HepG2 (cell line): ENCODE results near the gene AK8.

Source experiments
- BCL6 ChIP-seq: IDR thresholded peaks from 2 replicates; pipeline ENCODE4 v1.6.1; 2016; ENCODE audit warnings: missing genetic modification reagents, missing compliant biosample characterization
- MEIS1 ChIP-seq: sonication (generic); formaldehyde crosslinking; IDR thresholded peaks from 2 replicates; pipeline ENCODE4 v1.9.0; 2021; ENCODE audit warnings: mild to moderate bottlenecking, missing genetic modification reagents, moderate library complexity, borderline replicate concordance
- POLR2AphosphoS5 ChIP-seq: IDR thresholded peaks from 2 replicates; pipeline ENCODE4 v1.6.1; 2012; ENCODE audit warnings: low read depth, low read length
- ZNF136 ChIP-seq: sonication (generic); formaldehyde crosslinking; IDR thresholded peaks from 2 replicates; pipeline ENCODE4 v1.8.1; 2022; ENCODE audit warnings: low read depth, mild to moderate bottlenecking, moderate library complexity, missing genetic modification reagents
- ZNF660 ChIP-seq: sonication (generic); formaldehyde crosslinking; IDR thresholded peaks from 2 replicates; pipeline ENCODE4 v1.5.1; 2020; ENCODE audit warnings: mild to moderate bottlenecking, low read depth, missing genetic modification reagents, borderline replicate concordance

DNA sequence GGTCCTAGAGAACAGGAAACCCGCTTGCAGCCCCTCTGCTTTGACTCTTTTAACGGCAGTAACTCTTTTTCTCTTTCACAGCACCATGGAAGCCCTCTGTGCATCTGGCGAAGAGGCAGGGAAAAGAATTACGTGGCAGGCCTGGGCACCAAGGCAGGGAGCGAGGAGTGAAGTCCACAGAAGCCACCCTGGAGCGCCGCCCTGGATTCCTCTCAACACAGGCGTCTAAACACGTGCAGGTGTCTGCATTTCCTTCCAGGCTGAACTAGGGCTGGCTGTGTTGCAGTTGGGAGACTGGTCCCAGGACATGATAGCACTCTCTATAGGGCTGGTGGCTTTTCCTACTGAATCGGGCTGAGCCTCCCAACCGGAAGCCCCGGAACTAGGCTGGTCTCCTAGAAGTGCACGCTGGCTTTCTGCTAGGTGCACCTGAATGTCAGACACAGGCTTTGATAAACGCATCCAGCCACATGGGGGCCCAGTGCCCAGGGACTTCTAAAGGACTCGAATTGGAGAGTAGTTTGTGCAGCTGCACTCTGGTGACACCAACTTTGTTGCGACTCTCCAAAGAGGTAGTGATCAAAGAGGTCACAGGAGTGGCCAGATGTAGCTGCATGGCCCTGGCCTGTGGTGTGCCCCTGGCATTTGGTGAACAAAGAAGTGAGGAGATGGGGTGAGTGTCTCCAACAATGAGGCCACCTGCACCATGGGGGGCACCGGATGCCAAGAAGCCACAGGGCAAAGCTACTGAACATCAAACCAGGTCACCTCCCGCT, 54.5 kb downstream of the AK8 start:
- TF ChIP-seq POLR2AphosphoS5 (no peak), ZNF660 (CRISPR knock-in tag) (no peak), MEIS1 (CRISPR knock-in tag) (no peak), BCL6 (CRISPR knock-in tag) (no peak), ZNF136 (CRISPR knock-in tag) (no peak)
